ENCODE data around the gene FAM111B.

DNA sequence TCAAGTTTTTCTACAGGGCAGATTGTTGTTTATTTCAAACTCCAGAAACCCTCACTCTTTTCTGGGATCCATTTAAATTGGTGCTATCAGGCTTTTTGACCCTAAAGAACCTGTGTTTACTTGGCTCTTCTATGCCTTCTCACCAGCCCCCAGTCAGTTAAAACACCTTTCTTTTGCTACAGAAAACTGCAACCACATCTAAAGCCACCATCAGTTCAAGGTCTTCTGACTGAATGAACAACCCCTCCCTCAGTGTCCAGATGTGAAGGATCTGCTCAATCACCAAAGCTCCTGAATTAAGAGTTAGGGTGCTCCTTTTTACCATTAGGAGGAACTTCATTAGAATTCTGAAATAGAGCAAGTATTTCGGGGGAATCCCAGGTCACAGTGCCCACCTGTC lies 28.0 kb upstream of the FAM111B start:
- TF ChIP-seq, protein P1, sequence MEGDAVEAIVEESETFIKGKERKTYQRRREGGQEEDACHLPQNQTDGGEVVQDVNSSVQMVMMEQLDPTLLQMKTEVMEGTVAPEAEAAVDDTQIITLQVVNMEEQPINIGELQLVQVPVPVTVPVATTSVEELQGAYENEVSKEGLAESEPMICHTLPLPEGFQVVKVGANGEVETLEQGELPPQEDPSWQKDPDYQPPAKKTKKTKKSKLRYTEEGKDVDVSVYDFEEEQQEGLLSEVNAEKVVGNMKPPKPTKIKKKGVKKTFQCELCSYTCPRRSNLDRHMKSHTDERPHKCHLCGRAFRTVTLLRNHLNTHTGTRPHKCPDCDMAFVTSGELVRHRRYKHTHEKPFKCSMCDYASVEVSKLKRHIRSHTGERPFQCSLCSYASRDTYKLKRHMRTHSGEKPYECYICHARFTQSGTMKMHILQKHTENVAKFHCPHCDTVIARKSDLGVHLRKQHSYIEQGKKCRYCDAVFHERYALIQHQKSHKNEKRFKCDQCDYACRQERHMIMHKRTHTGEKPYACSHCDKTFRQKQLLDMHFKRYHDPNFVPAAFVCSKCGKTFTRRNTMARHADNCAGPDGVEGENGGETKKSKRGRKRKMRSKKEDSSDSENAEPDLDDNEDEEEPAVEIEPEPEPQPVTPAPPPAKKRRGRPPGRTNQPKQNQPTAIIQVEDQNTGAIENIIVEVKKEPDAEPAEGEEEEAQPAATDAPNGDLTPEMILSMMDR (IDR thresholded peaks at IDR 0.05), result no peak
- no peak for TF ChIP-seq POLR2A (IDR thresholded peaks at IDR 0.05)

Data from testis (tissue), 2 donors.